HL-60/S4 treated with phorbol 12-myristate 13-acetate at 8.2 ng/mL for 4 days and 3 days (cell line): ENCODE results near the gene SDHC.
"Not testable (repeated sequence)": the region's sequence is repeated elsewhere in the genome, so short reads cannot be mapped to it uniquely, and the experiment has no call there.

Experiments used
- in situ Hi-C: fragments of 300-500 bp; cut with MboI; formaldehyde crosslinking; loops from 2 replicates; pipeline ENCODE4 v1.15.0; 2022; ENCODE audit warnings: low sequenced_read_pairs

The SDHC gene

GRCh38 chr1:161309868-161310267 is 4.3 kb upstream of the SDHC start, which contains the start of gene MPZ:
Gene MPZ, minus strand, starts transcription at chr1:161309968. Its CDS starts 63 bp downstream, at chr1:161309905.
- in situ Hi-C loops = no loop called here

GRCh38 chr1:161311595-161312181 is 2.5 kb upstream of the SDHC start:
- in situ Hi-C loops = no loop called here

GRCh38 chr1:161313554-161314200 is 504 bp upstream of the SDHC start:
- in situ Hi-C loops = no loop called here

GRCh38 chr1:161315841-161316674 is 1.9 kb downstream of the SDHC start:
- in situ Hi-C loops = not testable (repeated sequence)

GRCh38 chr1:161324020-161324419 is 9.8 kb downstream of the SDHC start:
- in situ Hi-C loops = no loop called here

- in situ Hi-C loops = no loop called here
Observed at GRCh38 chr1:161330346-161330745, 16.2 kb downstream of the SDHC start.

GRCh38 chr1:161333166-161333565 is 19.0 kb downstream of the SDHC start:
- in situ Hi-C loops = no loop called here

GRCh38 chr1:161335796-161336195 is 21.6 kb downstream of the SDHC start:
- in situ Hi-C loops = no loop called here

GRCh38 chr1:161342177-161342576 is 28.0 kb downstream of the SDHC start:
- in situ Hi-C loops = no loop called here

GRCh38 chr1:161342821-161343220 is 28.6 kb downstream of the SDHC start:
- in situ Hi-C loops = no loop called here

- in situ Hi-C loops = loop anchor here (25.0 kb wide), 1 partner anchor 138 kb away; the partner anchor contains the start of genes APOA2, FCER1G and NDUFS2
Observed at GRCh38 chr1:161350671-161351070, 36.5 kb downstream of the SDHC start.

GRCh38 chr1:161351482-161351881 is 37.3 kb downstream of the SDHC start:
- in situ Hi-C loops = loop anchor here (25.0 kb wide), 1 partner anchor 139 kb away; the partner anchor contains the start of genes APOA2, FCER1G and NDUFS2

GRCh38 chr1:161357073-161357472 is 42.9 kb downstream of the SDHC start:
- in situ Hi-C loops = loop anchor here (25.0 kb wide), 1 partner anchor 145 kb away; the partner anchor contains the start of genes APOA2, FCER1G and NDUFS2

GRCh38 chr1:161359291-161359690 is 45.1 kb downstream of the SDHC start:
- in situ Hi-C loops = loop anchor here (25.0 kb wide), 1 partner anchor 147 kb away; the partner anchor contains the start of genes APOA2, FCER1G and NDUFS2

GRCh38 chr1:161364332-161364731 is 50.2 kb downstream of the SDHC start:
- in situ Hi-C loops = loop anchor here (25.0 kb wide), 1 partner anchor 152 kb away; the partner anchor contains the start of genes APOA2, FCER1G and NDUFS2

GRCh38 chr1:161365207-161365606 is 51.0 kb downstream of the SDHC start:
- in situ Hi-C loops = loop anchor here (25.0 kb wide), 1 partner anchor 153 kb away; the partner anchor contains the start of genes APOA2, FCER1G and NDUFS2

- in situ Hi-C loops = loop anchor here (25.0 kb wide), 1 partner anchor 156 kb away; the partner anchor contains the start of genes APOA2, FCER1G and NDUFS2
Observed at GRCh38 chr1:161367684-161368400, 53.7 kb downstream of the SDHC start, which contains the start of gene CFAP126. Gene CFAP126, minus strand, starts transcription at chr1:161367876. Its CDS starts 8 bp downstream, at chr1:161367868.

GRCh38 chr1:161373442-161373841 is 59.3 kb downstream of the SDHC start:
- in situ Hi-C loops = loop anchor here (25.0 kb wide), 1 partner anchor 161 kb away; the partner anchor contains the start of genes APOA2, FCER1G and NDUFS2

GRCh38 chr1:161374373-161374772 is 60.2 kb downstream of the SDHC start:
- in situ Hi-C loops = loop anchor here (25.0 kb wide), 1 partner anchor 162 kb away; the partner anchor contains the start of genes APOA2, FCER1G and NDUFS2

GRCh38 chr1:161378014-161378413 is 63.8 kb downstream of the SDHC start:
- in situ Hi-C loops = no loop called here
